Kidney capillary endothelial cell (primary cell): Measurements from ENCODE around the gene NAA60.

ENCODE experiments used
- DNase-seq: peaks from one replicate; pipeline ENCODE4 v3.0.0-alpha.2; 2018; ENCODE audit warnings: low spot score

Gene NAA60

GRCh38 chr16:3443108-3444031, at the start of gene NAA60, which contains the start of gene ZNF597:
TSS of gene NAA60 (plus strand) at chr16:3443680. CDS start at chr16:3476228, 32,548 bp downstream.
TSS of gene ZNF597 (minus strand) at chr16:3443504. CDS start at chr16:3443153, 351 bp downstream.
- DNase-seq: peak; percentile 84

GRCh38 chr16:3400446-3400778, 43.1 kb upstream of the NAA60 start:
- peak; percentile 2 for DNase-seq

DNA sequence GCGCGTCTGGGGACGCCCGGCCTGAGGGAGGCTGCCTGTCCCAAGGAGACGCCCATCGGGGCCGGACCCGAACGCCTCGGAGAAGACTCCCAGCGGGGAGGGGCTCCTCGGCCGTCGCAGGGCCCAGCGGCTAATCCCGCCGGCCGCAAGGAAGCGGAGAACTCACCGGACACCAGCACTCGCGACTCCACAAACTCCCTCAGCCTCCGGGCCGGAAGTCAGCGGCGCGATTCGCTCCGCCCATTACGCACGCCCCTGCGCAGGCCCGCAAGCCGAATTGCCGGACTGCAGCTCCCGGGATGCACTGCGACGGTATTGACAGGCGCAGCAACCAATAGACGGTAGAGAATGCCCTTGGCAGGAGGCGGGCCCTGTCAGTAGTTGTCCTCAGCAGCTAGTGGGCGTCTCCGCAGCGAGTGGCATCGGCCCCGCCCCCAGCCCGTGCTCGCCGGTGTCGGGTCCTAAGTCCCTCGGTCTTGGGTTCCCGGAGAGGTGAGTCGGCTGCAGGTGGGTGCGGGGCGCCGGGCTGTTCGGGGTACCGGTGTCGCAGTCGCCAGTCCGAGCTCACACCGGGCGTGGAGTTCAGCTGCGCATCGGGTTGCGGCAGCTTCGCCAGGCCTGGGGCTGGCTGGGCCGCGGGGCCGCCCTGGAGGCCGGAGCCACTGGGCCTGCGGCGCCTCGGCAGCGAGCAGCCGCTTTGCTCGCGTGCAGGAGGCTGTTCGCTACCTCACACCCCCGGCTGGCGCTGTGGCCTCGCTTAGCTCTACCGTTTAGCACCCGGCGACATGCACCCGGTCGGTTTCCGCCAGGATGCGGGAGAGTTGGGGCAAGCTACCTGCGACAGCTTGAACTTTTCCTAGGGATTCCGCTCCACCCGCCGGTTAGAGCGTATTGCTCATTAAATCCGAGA, 42.4 kb upstream of the NAA60 start, which contains the start of the genes ZNF174 and ZSCAN32:
ZNF174 (plus strand) TSS at position 437 of the 910 bp plus-strand sequence. CDS start 790 bp downstream, outside the sequence.
ZSCAN32 (minus strand) TSS at position 226 of the 910 bp plus-strand sequence. CDS start 3,447 bp downstream, outside the sequence.
- DNase-seq: peak; percentile 98

DNA sequence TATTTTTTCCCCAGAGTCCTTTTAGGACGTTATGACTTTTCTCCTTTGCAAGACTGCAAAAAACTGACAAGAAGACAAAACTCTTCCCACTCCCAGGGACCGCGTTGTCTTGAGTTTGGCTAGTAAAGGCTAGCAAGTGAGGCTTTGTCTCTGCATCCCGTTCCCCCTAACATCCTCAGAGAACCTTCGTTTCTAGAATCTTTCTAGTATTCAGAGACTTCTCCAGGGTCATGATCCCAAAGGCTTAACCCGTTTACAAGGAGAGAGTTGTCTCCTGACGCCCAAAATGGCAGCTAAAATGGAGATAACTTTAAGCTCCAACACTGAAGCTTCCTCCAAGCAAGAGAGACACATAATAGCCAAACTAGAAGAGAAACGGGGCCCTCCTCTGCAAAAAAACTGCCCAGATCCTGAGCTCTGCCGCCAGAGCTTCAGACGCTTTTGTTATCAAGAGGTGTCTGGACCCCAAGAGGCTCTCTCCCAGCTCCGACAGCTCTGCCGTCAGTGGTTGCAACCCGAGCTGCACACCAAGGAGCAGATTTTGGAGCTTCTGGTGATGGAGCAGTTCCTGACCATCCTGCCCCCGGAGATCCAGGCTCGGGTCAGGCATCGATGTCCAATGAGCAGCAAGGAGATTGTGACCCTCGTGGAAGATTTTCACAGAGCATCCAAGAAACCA, 41.6 kb upstream of the NAA60 start:
- peak; percentile 4 for DNase-seq

DNA sequence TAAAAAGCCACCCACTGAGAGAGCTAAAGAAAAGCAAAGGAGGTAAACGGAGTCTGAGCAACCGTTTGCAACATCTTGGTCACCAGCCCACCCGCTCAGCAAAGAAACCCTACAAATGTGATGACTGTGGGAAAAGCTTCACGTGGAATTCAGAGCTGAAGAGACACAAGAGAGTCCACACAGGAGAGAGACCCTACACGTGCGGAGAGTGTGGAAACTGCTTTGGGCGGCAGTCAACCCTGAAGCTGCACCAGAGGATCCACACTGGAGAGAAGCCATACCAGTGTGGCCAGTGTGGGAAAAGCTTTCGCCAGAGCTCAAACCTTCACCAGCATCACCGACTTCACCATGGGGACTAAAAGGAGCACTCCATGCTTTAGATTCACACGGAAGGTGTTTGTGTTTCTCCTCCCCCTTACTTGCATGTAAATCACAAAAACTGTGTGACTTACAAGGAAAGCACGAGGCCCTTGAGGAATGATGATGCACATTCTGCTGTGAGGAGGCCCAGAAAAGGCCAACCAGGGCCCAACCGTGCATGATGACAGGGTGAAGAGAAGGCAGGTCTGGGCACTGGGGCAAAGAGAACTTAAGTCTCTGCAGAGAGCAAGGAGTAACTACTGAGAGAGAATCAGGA, 34.8 kb upstream of the NAA60 start:
- no peak for DNase-seq

DNA sequence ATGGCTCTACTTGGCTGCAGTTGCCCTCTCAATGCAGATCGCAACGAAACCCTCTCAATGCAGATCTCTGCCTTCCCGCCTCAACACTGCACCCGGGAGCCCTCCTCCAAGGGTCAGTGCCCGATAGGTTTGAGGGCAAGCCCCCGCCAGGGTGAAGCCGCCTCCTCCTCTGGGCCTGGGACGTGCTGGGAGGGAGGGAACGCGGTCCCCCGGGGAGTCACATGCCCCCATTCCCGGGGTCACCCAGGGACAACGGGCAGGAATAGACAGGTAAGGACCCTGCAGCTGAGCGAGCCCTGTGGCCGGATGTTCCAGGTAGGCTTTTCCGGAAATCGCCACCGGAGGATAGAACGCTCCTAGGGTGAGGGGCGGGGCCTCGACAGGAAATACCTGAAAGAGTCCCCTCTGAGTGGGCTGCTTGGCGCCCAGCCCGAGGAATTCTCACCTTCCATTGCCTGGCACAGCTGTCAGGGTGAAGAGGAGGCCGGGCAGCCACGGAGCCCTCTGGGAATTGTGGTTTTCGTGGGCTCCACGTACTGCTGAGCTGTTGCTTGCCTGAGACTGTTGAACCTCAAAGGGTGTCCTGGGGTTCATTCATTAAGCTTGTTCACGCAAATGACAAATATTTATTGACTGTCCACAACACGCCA, 29.6 kb upstream of the NAA60 start:
- no peak for DNase-seq

DNA sequence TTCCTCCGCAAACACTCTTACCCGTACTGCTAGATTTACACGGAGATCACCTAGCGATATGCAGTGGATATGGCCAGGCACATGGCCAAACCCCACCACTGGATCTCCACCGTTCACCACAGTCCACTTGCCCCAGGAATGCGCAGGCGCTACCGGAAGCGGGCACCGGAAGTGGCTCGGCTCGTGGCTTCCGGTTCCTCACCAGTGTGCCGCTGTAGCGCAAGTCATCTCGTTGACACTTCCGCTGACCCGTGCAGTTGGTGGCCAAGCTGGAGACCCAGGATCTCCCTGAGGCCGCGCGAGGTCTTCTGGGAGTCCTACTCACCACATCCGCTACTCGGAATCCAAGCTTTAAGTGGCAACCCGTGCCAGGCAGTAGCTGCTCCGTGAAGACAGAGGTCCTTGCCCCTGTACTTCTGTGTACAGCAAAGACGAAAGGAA, 11.7 kb upstream of the NAA60 start:
- DNase-seq: peak; percentile 22

DNA sequence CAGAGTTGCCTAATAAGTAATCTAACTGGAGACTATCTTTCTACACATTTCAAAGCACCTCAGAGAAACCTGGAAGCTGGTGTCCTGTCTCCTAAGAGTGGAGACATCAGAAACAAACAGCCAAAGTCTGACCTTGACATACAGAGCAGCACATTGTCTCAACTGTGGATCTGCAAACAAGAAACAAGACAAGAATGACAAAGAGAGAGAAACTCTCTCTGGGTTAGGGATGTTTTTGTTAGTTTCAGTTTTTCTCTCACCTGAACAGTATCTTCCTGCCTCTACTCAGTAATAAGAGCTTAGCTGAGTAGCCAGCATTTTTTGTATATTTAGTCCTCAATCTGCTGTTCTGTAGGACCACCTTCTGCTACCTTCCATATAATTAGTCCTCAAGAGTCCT, 9.1 kb upstream of the NAA60 start:
- DNase-seq: no peak

GRCh38 chr16:3439637-3440036, 3.8 kb upstream of the NAA60 start:
- no peak for DNase-seq

DNA sequence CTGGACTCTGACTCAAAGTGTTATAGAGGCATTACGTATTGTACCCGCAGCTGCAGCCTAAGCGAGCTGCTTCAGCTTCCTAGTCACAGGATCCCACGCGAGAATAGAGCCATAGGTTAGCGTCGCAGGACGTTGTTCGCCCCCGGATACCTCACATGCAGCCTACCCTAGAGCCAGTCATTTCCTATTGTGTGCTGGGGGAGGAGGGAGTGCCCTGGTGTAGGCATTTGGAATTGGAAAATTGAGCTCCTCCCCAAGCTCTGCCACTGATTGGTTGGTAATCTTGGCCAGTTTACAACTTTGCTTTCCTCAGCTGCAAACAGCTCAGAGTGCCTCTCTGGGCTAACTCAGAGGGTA, 530 bp downstream of the NAA60 start:
- peak; percentile 80 for DNase-seq

DNA sequence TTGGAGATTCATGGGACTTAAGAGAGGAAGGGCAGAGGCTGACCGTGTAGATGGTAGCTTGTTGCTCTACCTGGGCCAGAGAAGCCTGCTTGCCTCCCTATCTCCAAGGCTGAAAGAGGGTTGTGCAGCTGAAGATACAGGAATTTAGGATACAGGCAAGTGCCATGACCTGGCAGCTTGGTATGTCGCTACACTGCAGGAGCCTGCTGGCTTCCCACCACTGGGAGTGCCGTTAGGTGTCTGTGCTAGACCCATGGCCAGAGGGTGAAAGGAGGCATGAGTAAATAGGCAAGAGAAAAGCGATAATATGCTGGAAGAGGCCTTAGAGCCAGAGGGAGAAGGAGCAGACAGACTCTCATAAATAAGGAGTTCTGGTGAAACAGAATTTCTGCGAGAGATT, 10.6 kb downstream of the NAA60 start:
- DNase-seq: no peak

DNA sequence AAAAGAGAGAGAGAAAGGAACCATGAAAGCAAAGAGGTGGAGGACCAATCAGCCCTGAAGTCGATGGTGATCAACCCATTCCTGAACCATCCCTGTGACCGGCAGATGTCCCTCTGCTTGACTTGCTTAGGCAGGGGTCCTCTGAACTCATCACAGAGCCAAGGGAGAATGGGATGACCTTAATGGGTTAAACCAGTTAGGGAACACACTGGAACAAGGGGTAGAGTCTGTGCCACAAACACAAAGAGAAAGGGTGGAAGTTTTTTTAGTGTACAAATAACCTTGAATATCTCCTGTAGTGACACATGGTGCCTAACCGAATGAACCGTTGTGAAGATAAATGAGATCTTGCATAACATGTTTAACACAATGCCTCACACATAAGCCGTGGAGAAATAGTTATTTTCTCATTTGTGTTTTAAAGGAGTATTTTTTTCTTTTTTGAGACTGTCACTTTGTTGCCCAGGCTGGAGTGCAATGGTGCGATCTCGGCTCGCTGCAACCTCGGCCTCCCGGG, 11.2 kb downstream of the NAA60 start:
- DNase-seq: no peak

DNA sequence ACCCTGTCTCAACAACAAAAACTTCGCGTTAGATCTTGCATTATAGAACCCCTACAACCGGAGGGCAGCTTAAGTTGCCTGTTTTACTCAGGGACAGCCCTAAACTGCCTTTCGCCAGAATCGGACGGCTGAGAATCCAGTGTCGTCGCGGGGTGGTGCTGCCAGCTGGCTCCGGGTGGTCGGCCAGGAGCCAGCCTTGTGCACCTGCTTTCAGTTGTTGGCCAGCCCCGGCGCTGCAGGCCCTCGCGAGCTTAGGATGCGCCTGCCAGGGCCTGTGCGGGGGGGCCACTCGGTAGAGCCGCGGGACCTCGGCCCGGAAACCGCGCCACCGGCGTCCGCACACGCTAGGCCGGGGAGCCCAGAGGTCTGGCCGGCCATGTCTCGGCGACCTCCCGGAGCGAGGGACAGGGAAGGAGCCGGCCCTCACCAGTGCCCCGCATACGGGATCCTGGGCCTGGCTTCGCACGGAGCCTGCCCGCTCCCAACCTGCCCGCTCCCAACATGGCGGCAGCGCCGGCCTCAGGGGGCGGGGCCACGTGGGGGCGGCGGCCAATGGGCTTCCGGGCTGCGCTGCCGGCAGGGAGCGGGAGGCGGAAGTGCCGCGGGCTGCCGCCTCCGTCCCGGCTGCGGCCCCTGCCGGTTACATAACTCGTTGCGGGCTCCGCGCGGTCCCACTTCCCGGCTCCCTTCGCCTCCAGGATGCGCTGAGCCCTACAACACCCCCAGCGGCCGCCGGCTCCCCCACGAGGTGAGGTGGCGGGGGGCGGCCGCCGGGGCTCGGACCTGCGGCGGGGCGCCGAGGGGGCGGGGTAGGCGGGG, 14.2 kb downstream of the NAA60 start:
- DNase-seq: peak; percentile 83

DNA sequence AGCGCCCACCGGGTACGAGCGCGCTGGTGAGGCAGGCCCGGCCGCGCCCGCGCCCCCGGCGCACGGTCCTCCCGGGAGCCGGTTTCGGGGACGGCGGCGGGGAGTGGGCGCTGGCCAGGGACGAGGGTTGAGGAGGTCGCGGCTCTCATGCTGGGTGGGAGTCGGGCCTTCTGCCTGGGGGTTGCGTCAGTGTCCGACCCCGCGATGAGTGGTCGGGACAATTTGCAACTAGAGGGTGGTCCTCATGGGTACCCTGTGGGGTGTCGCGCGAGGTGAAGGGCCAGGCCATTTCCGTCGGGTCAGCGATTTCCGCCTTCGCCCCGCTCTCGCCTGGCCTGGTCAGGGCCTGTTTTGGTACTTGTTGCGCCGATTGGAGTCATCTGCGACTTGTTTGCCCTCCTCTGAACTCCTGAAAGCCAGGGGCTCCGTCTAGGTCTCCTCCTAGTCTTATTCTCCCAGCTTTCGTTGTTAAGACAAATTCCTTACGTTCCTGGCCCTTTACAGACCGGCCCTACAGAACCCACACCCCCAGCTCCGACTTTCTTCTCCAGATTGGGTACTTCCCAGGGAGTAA, 14.9 kb downstream of the NAA60 start:
- DNase-seq: peak; percentile 18

- no peak for DNase-seq
Measured at GRCh38 chr16:3458852-3459361, 15.4 kb downstream of the NAA60 start.

DNA sequence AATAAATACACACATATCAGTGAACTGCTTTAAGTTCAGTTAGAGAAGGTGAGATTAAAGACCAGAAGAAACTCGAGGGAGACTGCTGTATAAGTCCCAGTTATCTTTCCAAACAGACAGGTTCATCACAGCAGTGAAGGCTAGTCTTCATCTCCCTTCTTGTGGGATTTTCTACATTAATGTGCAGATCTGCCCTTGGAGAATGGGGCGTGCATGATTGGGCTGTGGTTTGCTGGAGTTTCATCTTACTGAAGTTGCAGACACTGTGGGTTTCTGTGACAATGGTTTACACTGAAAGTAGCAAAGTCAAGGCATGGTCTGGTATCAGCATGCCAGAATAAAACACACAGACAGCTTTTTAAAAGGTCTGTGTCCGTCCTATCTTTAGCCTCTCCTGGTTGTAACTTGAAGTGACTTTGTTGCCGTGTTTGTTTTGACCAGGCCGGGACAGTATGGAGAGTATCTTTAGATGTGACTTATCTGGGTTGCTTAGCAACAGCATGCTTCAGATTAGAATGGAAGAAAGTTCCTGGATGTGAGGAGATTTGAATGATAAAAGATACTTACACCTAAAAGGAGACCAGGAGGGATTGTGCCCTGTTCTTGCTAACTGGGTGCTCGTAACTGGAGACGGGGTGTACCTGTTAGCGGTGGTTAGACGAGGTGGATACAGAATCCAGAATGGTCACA, 16.1 kb downstream of the NAA60 start:
- no peak for DNase-seq

DNA sequence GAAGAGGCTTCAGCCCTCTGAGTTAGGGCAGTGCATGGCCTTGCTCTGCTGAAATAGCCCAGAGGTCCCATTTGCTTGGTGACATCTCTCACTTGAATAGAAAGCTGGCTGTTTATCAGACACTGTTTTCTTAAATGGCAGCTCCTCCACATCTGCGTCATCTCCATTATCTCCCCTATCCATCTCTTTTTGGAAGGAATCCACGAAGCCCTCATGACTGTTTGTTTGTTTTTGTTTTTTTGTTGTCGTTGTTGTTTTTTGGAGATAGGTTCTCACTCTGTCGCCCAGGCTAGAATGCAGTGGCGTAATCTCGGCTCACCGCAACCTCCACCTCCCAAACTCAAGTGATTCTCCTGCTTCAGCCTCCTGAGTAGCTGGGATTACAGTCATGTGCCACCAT, 16.6 kb downstream of the NAA60 start:
- DNase-seq: no peak

DNA sequence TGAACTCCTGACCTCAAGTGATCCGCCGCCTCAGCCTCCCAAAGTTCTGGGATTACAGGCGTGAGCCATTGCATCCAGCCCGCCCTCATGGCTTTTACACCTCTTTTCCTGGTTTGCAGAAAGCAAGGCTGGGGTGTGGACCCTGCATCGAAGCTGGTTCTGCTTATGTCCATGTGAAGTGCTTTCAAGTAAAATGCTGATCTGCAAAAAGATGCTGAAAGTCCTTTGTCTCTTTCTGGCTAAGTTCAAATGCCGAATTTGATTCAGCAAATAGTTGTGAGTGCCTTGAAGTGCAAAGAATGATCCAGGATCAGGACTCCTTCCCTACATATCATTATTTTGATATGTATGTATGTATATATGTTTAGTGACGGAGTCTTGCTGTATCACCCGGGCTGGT, 17.1 kb downstream of the NAA60 start:
- DNase-seq: no peak

DNA sequence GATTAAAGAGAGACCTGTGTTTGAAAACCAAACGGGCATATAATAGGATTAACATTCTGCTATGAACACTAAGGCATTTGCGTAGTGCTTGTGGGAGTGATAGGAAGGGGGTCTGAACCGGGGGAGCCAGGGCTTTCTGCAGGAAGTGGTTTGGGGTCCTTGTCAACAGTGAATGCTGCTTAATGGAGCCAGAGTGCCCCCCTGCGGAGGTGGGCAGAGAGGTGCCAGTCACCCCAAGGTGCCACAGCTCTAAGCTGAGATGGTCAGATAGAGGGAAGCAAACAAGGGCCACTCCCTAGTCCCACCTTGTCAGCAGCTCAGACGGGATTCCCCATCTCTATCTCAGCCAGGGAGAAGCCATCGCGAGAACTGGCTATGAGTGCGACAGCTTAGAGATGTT, 17.7 kb downstream of the NAA60 start:
- DNase-seq: no peak
